HCT116 (cell line): Measurements from ENCODE around the gene CYBRD1. TPM values are rescaled to one million over a fixed set of nuclear protein-coding genes. Genes with fewer than 3 reads are reported as not detected.
"Not testable (repeated sequence)": the region's sequence is repeated elsewhere in the genome, so short reads cannot be mapped to it uniquely, and the experiment has no call there.

Source experiments
- ATAC-seq: fragments of 200-7000 bp; cut with Tn5 transposase; 2 replicates; pipeline ENCODE4 v1.9.1; 2020; ENCODE audit warnings: mild to moderate bottlenecking, moderate library complexity
- BruUV-seq: library from RNA; stranded (reverse); fragments of 400-500 nt; replicated peaks from 2 replicates; lab custom pipeline; 2021; lab: Mats Ljungman, UMichigan
- CTCF ChIA-PET: fragments of 300-600 bp; sonication (Branson Sonifier 250); formaldehyde crosslinking; loops from one replicate; lab custom pipeline; 2021; ENCODE audit warnings: antibody characterized with exemption; lab: Charles Lee
- POLR2A ChIA-PET: fragments of 300-600, 350-600 bp; sonication (Branson Sonifier 250); formaldehyde crosslinking; loops from one replicate; lab custom pipeline; 2021; ENCODE audit warnings: antibody characterized with exemption; lab: Charles Lee
- RAD21 ChIA-PET, 2 experiments: fragments of 300-600 bp; sonication (Branson Sonifier 250); formaldehyde crosslinking; loops; one replicate each; lab custom pipeline; 2023; ENCODE audit warnings: low total read pairs in 2 of 2; ENCODE audit not compliant: uncharacterized antibody in 2 of 2, unreplicated experiment in 2 of 2, low non-redundant PET in 1 of 2; lab: Charles Lee
- DNase-seq: peaks from one replicate; pipeline ENCODE4 v3.0.0-alpha.2; 2010; ENCODE audit warnings: low read depth, low spot score
- H2AFZ ChIP-seq: fragments of 200-600 bp; shearing (Covaris generic), sonication (generic); 2 replicates; pipeline ENCODE4 v1.6.1; 2017; ENCODE audit warnings: low read depth, mixed run types, mixed read lengths, antibody characterized with exemption, low read length; ENCODE audit not compliant: poor library complexity, severe bottlenecking
- H3K27ac ChIP-seq: 2 replicates; pipeline ENCODE4 v1.5.1; 2012; ENCODE audit warnings: low read depth, low read length
- H3K27me3 ChIP-seq: fragments of 200-600 bp; sonication (generic); 2 replicates; pipeline ENCODE4 v1.6.1; 2016; ENCODE audit warnings: mixed run types, low read length, mixed read lengths; ENCODE audit not compliant: insufficient read depth
- H3K36me3 ChIP-seq, 2 experiments: fragments of 200-500 bp in 1 of 2; fragments of 200-600 bp in 1 of 2; sonication (Bioruptor generic) in 1 of 2; sonication (generic) in 1 of 2; 2 replicates each; pipeline versions ENCODE4 v1.5.1 to v1.6.1; 2014 to 2016; ENCODE audit warnings: low read length in 2 of 2, inconsistent platforms in 1 of 2, mixed read lengths in 1 of 2, mixed run types in 1 of 2; ENCODE audit not compliant: insufficient read depth in 2 of 2, control insufficient read depth in 1 of 2
- H3K4me1 ChIP-seq, 2 experiments: fragments of 200-600 bp in 1 of 2; sonication (generic) in 1 of 2; 2 replicates each; pipeline versions ENCODE4 v1.5.1 to v1.6.1; 2012 to 2017; ENCODE audit warnings: low read length in 2 of 2, inconsistent platforms in 1 of 2, mild to moderate bottlenecking in 1 of 2, mixed read lengths in 1 of 2, mixed run types in 1 of 2, moderate library complexity in 1 of 2; ENCODE audit not compliant: insufficient read depth in 2 of 2, control insufficient read depth in 1 of 2
- H3K4me2 ChIP-seq: fragments of 200-600 bp; sonication (generic); 2 replicates; pipeline ENCODE4 v1.6.1; 2017; ENCODE audit warnings: mixed run types, low read length, mixed read lengths
- H3K4me3 ChIP-seq, 2 experiments: fragments of 200-600 bp in 1 of 2; sonication (generic) in 1 of 2; replicated peaks in 1 of 2; 2 replicates each; pipeline ENCODE4 v1.5.1; 2011 to 2016; ENCODE audit warnings: low read length in 2 of 2, control low read depth in 1 of 2, low read depth in 1 of 2, mild to moderate bottlenecking in 1 of 2, mixed read lengths in 1 of 2, mixed run types in 1 of 2
- H3K79me2 ChIP-seq: fragments of 200-600 bp; sonication (generic); 2 replicates; pipeline ENCODE4 v1.6.1; 2017; ENCODE audit warnings: mild to moderate bottlenecking, mixed run types, low read length, moderate library complexity, mixed read lengths; ENCODE audit not compliant: insufficient read depth
- H3K9ac ChIP-seq: fragments of 200-600 bp; sonication (generic); 2 replicates; pipeline ENCODE4 v1.6.1; 2016; ENCODE audit warnings: low read length, mixed read lengths
- H3K9me2 ChIP-seq: fragments of 200-600 bp; sonication (generic), shearing (Covaris generic); 2 replicates; pipeline ENCODE4 v1.6.1; 2017; ENCODE audit warnings: mixed run types, mild to moderate bottlenecking, moderate library complexity; ENCODE audit not compliant: insufficient read depth
- H3K9me3 ChIP-seq, 2 experiments: fragments of 200-500 bp in 1 of 2; fragments of 200-600 bp in 1 of 2; sonication (Bioruptor generic) in 1 of 2; sonication (generic) in 1 of 2; 2 replicates each; pipeline ENCODE4 v1.6.1; 2014 to 2017; ENCODE audit warnings: low read length in 2 of 2, mixed read lengths in 2 of 2, inconsistent platforms in 1 of 2, low read depth in 1 of 2, mild to moderate bottlenecking in 1 of 2, mixed run types in 1 of 2, moderate library complexity in 1 of 2; ENCODE audit not compliant: control insufficient read depth in 1 of 2, insufficient read depth in 1 of 2
- H4K20me1 ChIP-seq: fragments of 200-600 bp; sonication (generic), shearing (Covaris generic); 2 replicates; pipeline ENCODE4 v1.6.1; 2017; ENCODE audit warnings: mixed run types, mild to moderate bottlenecking, moderate library complexity; ENCODE audit not compliant: insufficient read depth
- CBX3 ChIP-seq: IDR thresholded peaks from 2 replicates; pipeline ENCODE4 v1.6.1; 2012; ENCODE audit warnings: low read depth
- CTCF ChIP-seq, 3 experiments: fragments of 200-600 bp in 1 of 3; sonication (generic) in 1 of 3; IDR thresholded peaks in 2 of 3; conservative IDR thresholded peaks in 1 of 3; 2 replicates each; pipeline ENCODE4 v1.5.1; 2012 to 2017; ENCODE audit warnings: low read depth in 2 of 3, low read length in 2 of 3, antibody characterized with exemption in 1 of 3, borderline replicate concordance in 1 of 3, control low read depth in 1 of 3, mild to moderate bottlenecking in 1 of 3, mixed read lengths in 1 of 3, mixed run types in 1 of 3, moderate library complexity in 1 of 3; ENCODE audit not compliant: insufficient read depth in 1 of 3
- SRF ChIP-seq: IDR thresholded peaks from 2 replicates; pipeline ENCODE4 v1.6.1; 2012; ENCODE audit warnings: low read depth
- YY1 ChIP-seq: IDR thresholded peaks from 2 replicates; pipeline ENCODE4 v1.6.1; 2011; ENCODE audit warnings: low read length, low read depth, moderate library complexity, mild to moderate bottlenecking; ENCODE audit not compliant: insufficient replicate concordance; ENCODE audit errors: extremely low read depth
- ZFX ChIP-seq: fragments of 450-650 bp; IDR thresholded peaks from 2 replicates; pipeline ENCODE4 v1.6.1; 2017
- ZNF274 ChIP-seq: fragments of 200-500 bp; sonication (Bioruptor generic); IDR thresholded peaks from 2 replicates; pipeline ENCODE4 v1.6.1; 2014; ENCODE audit warnings: mild to moderate bottlenecking, low read depth, low read length, inconsistent platforms
- intact Hi-C: fragments of 100-400 bp; cut with micrococcal nuclease; formaldehyde crosslinking; loops from 2 replicates; pipeline ENCODE4 v1.10.0; 2022
- total RNA-seq: library from RNA; stranded (reverse); gene quantifications from one replicate; pipeline ENCODE4 v1.2.1, GENCODE V29; 2021; ENCODE audit not compliant: unreplicated experiment
- TF ChIP-seq, protein P1 (sequence below): IDR thresholded peaks from 2 replicates; pipeline ENCODE4 v1.6.1; 2012

Gene CYBRD1
- total RNA-seq, 1 experiment from 2014 or later = 14.9 TPM

- TF ChIP-seq SRF (no peak), CBX3 (no peak)
- TF ChIP-seq, all 23 proteins: peak for 0
These were observed 1.7 kb downstream of the CYBRD1 start (continued) for GRCh38 chr2:171524018-171524401.

- intact Hi-C loops = no loop called here
- Histone ChIP-seq H3K4me1 (no peaks in the 10 kb centered on the region), H3K9me3 (peaks cover 0 to 5% of the 10 kb centered on the region in 2 experiments; a peak in 1 of 4 replicates), H3K27ac (no peak overlapping the region), H2AFZ (no peak overlapping the region), H3K79me2 (no peaks in the 10 kb centered on the region), H4K20me1 (no peaks in the 10 kb centered on the region), H3K4me2 (no peak overlapping the region), H3K9me2 (no peaks in the 10 kb centered on the region), H3K9ac (no peak overlapping the region), H3K36me3 (no peaks in the 10 kb centered on the region), H3K27me3 (no peaks in the 10 kb centered on the region), H3K4me3 (no peak overlapping the region)
- POLR2A ChIA-PET = no interaction called here
- no peak for DNase-seq
- no TSS peak for BruUV-seq
- RAD21 ChIA-PET = no interaction called here
- CTCF ChIA-PET = no interaction called here
- peak; percentile 57; the same call in 1 of the 2 replicates for ATAC-seq
- TF ChIP-seq CBX3 (peak; percentile 76), YY1 (peak; percentile 51), CTCF (IDR thresholded peaks at IDR 0.05 in 2 of 3, conservative IDR thresholded peaks at IDR 0.05 in 1 of 3; ENCODE audit: borderline replicate concordance in 1 of 3, insufficient read depth in 1 of 3, low read depth in 2 of 3, low read length in 2 of 3) (peak; percentile 7 to 79 (median 73); a peak in 4 of 6 replicates), ZNF274 (no peak), ZFX (no peak)
These were observed 7.6 kb downstream of the CYBRD1 start for GRCh38 chr2:171529914-171530313.

DNA sequence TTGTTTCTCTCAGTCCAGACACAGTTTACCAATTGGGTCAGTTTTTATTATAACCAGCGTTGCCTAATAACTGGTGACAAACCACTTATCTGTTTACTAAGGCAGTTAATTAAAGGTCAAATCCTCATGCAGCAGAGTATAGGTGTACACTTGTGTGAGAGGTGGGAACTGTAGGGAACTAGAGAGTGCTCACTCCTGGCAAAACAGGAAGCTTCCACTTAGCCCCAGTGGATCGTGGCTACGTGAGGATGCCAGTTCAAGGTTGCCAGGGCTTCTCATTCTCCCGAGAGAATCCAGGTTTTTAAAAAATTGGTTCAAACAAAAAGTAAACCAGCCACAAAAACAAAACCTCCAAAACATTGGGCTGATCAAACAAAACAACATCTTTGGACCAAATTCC is 8.1 kb downstream of the CYBRD1 start:
- POLR2A ChIA-PET = no interaction called here

DNA sequence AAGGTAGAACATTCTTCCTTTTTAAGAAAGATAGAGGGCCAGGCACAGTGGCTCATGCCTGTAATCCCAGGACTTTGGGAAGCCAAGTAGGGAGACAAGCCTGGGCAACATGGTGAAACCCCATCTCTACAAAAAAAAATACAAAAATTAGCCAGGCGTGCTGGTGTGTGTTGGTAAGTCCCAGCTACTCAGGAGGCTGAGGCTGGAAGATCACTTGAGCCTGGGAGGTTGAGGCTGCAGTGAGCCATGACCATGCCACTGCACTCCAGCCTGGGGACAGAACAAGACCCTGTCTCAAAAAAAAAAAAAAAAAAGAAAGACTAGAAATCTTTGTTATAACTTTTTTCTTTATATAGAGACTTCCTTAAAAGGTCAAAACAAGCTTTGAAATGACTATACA is 8.6 kb downstream of the CYBRD1 start:
- H2AFZ ChIP-seq, H4K20me1 ChIP-seq, H3K27me3 ChIP-seq, H3K9ac ChIP-seq, H3K9me2 ChIP-seq, H3K4me2 ChIP-seq, POLR2A ChIA-PET, intact Hi-C loops, H3K36me3 ChIP-seq, DNase-seq, H3K4me1 ChIP-seq, BruUV-seq, RAD21 ChIA-PET, H3K27ac ChIP-seq, H3K79me2 ChIP-seq, H3K4me3 ChIP-seq, H3K9me3 ChIP-seq, ATAC-seq: not testable (repeated sequence)
- CTCF ChIA-PET = interaction anchor here (0.6 to 1.4 kb wide), 2 partner anchors 9 to 558 kb away, joined by 3 to 4 read pairs; no protein-coding TSS in a partner anchor

More for the DNA sequence above, 8.1 kb downstream of the CYBRD1 start:
- H3K27ac ChIP-seq = no peak overlapping the region
- no peaks in the 10 kb centered on the region for H3K4me1 ChIP-seq
- TF ChIP-seq, protein P1, sequence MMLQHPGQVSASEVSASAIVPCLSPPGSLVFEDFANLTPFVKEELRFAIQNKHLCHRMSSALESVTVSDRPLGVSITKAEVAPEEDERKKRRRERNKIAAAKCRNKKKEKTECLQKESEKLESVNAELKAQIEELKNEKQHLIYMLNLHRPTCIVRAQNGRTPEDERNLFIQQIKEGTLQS = no peak
- H4K20me1 ChIP-seq = no peaks in the 10 kb centered on the region
- H3K9me2 ChIP-seq = no peaks in the 10 kb centered on the region
- no peaks in the 10 kb centered on the region for H3K79me2 ChIP-seq
- no peak overlapping the region for H3K9ac ChIP-seq
- H3K4me3 ChIP-seq = no peak overlapping the region
- no peaks in the 10 kb centered on the region for H3K36me3 ChIP-seq
- RAD21 ChIA-PET = no interaction called here
- intact Hi-C loops = no loop called here
- ATAC-seq (no peak), DNase-seq (no peak)
- CTCF ChIA-PET = interaction anchor here (1.4 kb wide), 1 partner anchor 9 kb away, joined by 4 read pairs; no protein-coding TSS in a partner anchor
- no peak overlapping the region for H3K4me2 ChIP-seq
- peaks cover 0 to 5% of the 10 kb centered on the region in 2 experiments; a peak in 1 of 4 replicates for H3K9me3 ChIP-seq
- BruUV-seq = no TSS peak
- H2AFZ ChIP-seq = no peak overlapping the region
- H3K27me3 ChIP-seq = no peaks in the 10 kb centered on the region
